NCI-H1092 (cell line): ENCODE data around the gene PMS1.
"Not testable (repeated sequence)": the region's sequence is repeated elsewhere in the genome, so short reads cannot be mapped to it uniquely, and the experiment has no call there.

Experiments used
- DNase-seq: peaks from one replicate; lab custom pipeline; 2025; lab: John Stamatoyannopoulos, UW

The PMS1 gene

DNA sequence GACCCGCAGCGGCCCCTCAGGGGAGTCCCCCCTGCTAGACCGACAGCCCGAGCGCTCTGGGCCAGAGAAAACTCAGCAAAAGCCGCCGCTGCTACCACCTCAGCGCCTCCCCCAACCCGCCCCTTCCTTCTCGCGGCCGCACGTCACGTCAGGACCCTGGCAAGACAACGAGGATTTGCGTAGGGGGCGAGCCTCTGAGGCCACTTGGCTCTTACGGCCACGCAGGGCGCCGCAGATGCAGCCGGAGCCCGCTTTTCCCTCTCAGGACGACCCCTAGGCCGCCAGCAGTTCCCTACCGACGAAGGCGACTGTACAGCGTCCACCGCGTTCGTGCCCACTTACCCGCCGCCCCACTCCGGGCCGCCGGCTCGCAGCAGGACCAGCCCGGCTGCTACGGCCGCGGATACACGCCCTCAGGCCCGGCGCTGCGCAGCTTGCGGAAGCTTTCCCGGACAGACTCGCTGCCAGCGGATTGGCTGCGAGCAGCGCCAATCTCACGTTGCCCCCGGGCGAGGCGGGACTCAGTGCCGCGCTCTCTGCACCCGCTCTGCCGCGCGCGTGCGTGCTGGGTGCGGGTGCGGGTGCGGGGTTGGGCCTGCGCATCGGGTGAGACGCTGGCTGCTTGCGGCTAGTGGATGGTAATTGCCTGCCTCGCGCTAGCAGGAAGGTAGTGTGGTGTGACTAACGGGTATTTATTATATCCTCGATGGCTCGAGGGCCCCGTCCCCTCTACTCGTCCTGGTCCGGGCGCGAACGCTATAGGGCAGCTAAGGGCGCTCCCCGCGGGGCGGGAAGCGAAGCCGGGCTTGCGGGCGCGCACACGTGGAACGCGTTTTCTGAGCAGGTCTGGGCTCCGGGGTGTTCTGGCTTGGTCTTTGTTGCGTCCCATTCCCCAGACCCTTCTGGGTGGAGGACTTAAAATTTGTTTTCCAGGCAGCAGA, at the start of gene PMS1, which contains the start of gene ORMDL1:
Gene PMS1, plus strand, starts transcription at position 524 of the 941 bp plus-strand sequence. CDS start 7,360 bp downstream, outside the sequence.
Gene ORMDL1, minus strand, starts transcription at position 413 of the 941 bp plus-strand sequence. CDS start 1,744 bp downstream, outside the sequence.
- peak; percentile 85 for DNase-seq

- DNase-seq: no peak
Observed at GRCh38 chr2:189751080-189751658, 33.1 kb upstream of the PMS1 start.

GRCh38 chr2:189756311-189756952, 27.8 kb upstream of the PMS1 start:
- DNase-seq: no peak

GRCh38 chr2:189760154-189760553, 24.1 kb upstream of the PMS1 start:
- not testable (repeated sequence) for DNase-seq

- DNase-seq: no peak
Observed at GRCh38 chr2:189762229-189762550, 22.1 kb upstream of the PMS1 start.

GRCh38 chr2:189762551-189763298, 21.5 kb upstream of the PMS1 start, which contains the start of gene OSGEPL1:
TSS of gene OSGEPL1 (minus strand) at chr2:189762792. CDS start at chr2:189761640, 1,152 bp downstream.
- peak; percentile 86 for DNase-seq

GRCh38 chr2:189763908-189764661, 20.2 kb upstream of the PMS1 start:
- no peak for DNase-seq

- DNase-seq: no peak
Observed at GRCh38 chr2:189770590-189771322, 13.5 kb upstream of the PMS1 start.

GRCh38 chr2:189772212-189772611, 12.0 kb upstream of the PMS1 start:
- DNase-seq: no peak

DNA sequence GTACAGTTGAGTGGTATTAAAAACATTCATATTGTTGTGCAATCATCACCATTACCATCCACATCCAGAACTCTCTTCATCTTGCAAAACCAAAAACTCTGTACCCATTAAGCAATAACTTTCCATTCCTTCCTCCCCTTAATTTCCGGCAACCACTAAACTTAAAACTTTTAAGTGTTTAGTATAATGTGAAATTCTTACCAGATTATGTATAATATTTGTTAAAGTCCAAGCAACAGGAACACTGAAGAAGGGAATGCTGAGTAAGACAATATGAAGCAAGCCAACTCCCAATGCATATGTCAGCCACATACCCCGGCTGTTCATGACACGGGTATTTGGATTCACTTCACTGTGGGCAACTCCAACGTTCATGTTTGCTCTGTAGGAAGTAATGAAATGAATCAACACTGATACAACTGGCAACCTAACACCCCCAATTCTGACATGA, 2.0 kb upstream of the PMS1 start:
- DNase-seq: no peak

- no peak for DNase-seq
Observed at GRCh38 chr2:189783451-189783926, 761 bp upstream of the PMS1 start.

- no peak for DNase-seq
Observed at GRCh38 chr2:189791338-189792042, 7.2 kb downstream of the PMS1 start.

DNA sequence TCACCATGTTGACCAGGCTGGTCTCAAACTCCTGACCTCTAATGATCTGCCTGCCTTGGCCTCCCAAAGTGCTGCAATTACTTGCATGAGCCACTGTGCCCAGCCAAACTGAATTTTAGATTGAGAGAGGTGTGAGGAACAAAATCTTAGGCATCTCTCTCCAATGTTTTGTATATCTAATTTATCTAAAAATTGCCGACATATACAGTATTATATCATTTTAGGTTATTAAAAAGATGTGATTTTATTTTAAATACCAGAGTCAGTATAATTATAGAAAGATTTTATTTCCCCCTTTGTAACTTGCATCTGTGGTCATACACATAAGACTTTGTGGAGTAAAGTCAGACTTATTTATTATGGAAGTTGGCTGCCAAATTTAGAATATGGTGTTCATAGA, 10.1 kb downstream of the PMS1 start:
- DNase-seq: no peak

- DNase-seq: no peak
Observed at GRCh38 chr2:189797902-189798301, 13.7 kb downstream of the PMS1 start.

GRCh38 chr2:189798312-189799029, 14.2 kb downstream of the PMS1 start:
- no peak for DNase-seq

- no peak for DNase-seq
Observed at GRCh38 chr2:189799030-189799331, 14.7 kb downstream of the PMS1 start.

GRCh38 chr2:189799531-189799930, 15.3 kb downstream of the PMS1 start:
- DNase-seq: no peak

- no peak for DNase-seq
Observed at GRCh38 chr2:189802396-189802912, 18.2 kb downstream of the PMS1 start.

- no peak for DNase-seq
Observed at GRCh38 chr2:189803431-189803830, 19.2 kb downstream of the PMS1 start.
